Parathyroid adenoma (tissue), 2 donors: ENCODE results near the gene CPA2.
"Not testable (repeated sequence)": the region's sequence is repeated elsewhere in the genome, so short reads cannot be mapped to it uniquely, and the experiment has no call there.

Experiments
- H2AFZ ChIP-seq: fragments of 300-600 bp; sonication (generic); one replicate; pipeline ENCODE4 v1.7.0; 2017; ENCODE audit warnings: antibody characterized with exemption, mild to moderate bottlenecking
- H3K27ac ChIP-seq: fragments of 300-600 bp; sonication (generic); one replicate; pipeline ENCODE4 v1.7.0; 2017
- H3K27me3 ChIP-seq: fragments of 300-600 bp; sonication (generic); one replicate; pipeline ENCODE4 v1.7.0; 2017; ENCODE audit warnings: low read length; ENCODE audit not compliant: control insufficient read depth, insufficient read depth
- H3K36me3 ChIP-seq: fragments of 300-600 bp; sonication (generic); one replicate; pipeline ENCODE4 v1.7.0; 2017; ENCODE audit warnings: low read length; ENCODE audit not compliant: control insufficient read depth, insufficient read depth
- H3K4me1 ChIP-seq: fragments of 300-600 bp; sonication (generic); one replicate; pipeline ENCODE4 v1.7.0; 2017; ENCODE audit warnings: control low read depth
- H3K4me2 ChIP-seq: fragments of 300-600 bp; sonication (generic); one replicate; pipeline ENCODE4 v1.7.0; 2017; ENCODE audit warnings: low read length
- H3K4me3 ChIP-seq: fragments of 300-600 bp; sonication (generic); one replicate; pipeline ENCODE4 v1.7.0; 2017; ENCODE audit warnings: low read depth, low read length
- H3K79me2 ChIP-seq: fragments of 300-600 bp; sonication (generic); one replicate; pipeline ENCODE4 v1.7.0; 2017; ENCODE audit warnings: control low read depth
- H3K9ac ChIP-seq: fragments of 300-600 bp; sonication (generic); one replicate; pipeline ENCODE4 v1.7.0; 2017; ENCODE audit warnings: mild to moderate bottlenecking
- H3K9me3 ChIP-seq: fragments of 300-600 bp; sonication (generic); one replicate; pipeline ENCODE4 v1.7.0; 2017; ENCODE audit warnings: low read length; ENCODE audit not compliant: control insufficient read depth
- TF ChIP-seq, protein P1 (sequence below): fragments of 300-600 bp; sonication (generic); IDR thresholded peaks from one replicate; pipeline ENCODE4 v1.7.0; 2017; ENCODE audit warnings: antibody characterized with exemption, mild to moderate bottlenecking
- donor health status: primary hyperparathyroidism.

The CPA2 gene

DNA sequence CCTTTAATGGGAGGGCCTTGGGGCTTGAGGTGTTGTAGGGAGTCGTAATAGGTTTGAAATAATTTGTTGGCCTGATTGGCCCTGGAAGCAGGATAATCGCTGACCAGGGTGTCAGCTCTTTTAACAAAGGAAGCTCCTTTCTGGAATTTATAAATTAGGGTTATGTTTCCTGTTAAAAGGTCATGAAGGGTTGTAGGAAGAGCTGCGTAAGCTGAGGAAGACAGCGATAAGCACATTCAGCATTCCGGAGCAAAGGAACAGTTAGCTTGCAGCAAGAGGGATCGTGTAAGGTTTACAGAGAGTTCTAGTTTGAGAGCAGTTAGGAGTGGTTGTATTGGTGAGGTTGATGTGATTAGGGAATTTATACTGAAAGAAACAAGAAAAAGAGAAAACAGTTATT is 47.6 kb downstream of the CPA2 start:
- H3K4me1 ChIP-seq: no peaks in the 10 kb centered on the region
- no peak overlapping the region for H3K4me2 ChIP-seq
- H3K9me3 ChIP-seq: no peaks in the 10 kb centered on the region
- no peak overlapping the region for H3K4me3 ChIP-seq
- no peak overlapping the region for H3K27ac ChIP-seq
- H3K9ac ChIP-seq: no peak overlapping the region
- H2AFZ ChIP-seq: no peak overlapping the region
- no peaks in the 10 kb centered on the region for H3K79me2 ChIP-seq
- H3K27me3 ChIP-seq: no peaks in the 10 kb centered on the region
- no peaks in the 10 kb centered on the region for H3K36me3 ChIP-seq
- TF ChIP-seq, protein P1, sequence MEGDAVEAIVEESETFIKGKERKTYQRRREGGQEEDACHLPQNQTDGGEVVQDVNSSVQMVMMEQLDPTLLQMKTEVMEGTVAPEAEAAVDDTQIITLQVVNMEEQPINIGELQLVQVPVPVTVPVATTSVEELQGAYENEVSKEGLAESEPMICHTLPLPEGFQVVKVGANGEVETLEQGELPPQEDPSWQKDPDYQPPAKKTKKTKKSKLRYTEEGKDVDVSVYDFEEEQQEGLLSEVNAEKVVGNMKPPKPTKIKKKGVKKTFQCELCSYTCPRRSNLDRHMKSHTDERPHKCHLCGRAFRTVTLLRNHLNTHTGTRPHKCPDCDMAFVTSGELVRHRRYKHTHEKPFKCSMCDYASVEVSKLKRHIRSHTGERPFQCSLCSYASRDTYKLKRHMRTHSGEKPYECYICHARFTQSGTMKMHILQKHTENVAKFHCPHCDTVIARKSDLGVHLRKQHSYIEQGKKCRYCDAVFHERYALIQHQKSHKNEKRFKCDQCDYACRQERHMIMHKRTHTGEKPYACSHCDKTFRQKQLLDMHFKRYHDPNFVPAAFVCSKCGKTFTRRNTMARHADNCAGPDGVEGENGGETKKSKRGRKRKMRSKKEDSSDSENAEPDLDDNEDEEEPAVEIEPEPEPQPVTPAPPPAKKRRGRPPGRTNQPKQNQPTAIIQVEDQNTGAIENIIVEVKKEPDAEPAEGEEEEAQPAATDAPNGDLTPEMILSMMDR: no peak

GRCh38 chr7:130319541-130319940 is 52.9 kb downstream of the CPA2 start:
- Histone ChIP-seq H3K9ac (no peak overlapping the region), H3K9me3 (no peaks in the 10 kb centered on the region), H3K79me2 (no peaks in the 10 kb centered on the region), H3K27me3 (no peaks in the 10 kb centered on the region), H3K4me1 (no peaks in the 10 kb centered on the region), H3K4me3 (no peak overlapping the region), H3K27ac (no peak overlapping the region), H3K36me3 (no peaks in the 10 kb centered on the region), H2AFZ (no peak overlapping the region), H3K4me2 (no peak overlapping the region)
- TF ChIP-seq, protein P1: no peak

DNA sequence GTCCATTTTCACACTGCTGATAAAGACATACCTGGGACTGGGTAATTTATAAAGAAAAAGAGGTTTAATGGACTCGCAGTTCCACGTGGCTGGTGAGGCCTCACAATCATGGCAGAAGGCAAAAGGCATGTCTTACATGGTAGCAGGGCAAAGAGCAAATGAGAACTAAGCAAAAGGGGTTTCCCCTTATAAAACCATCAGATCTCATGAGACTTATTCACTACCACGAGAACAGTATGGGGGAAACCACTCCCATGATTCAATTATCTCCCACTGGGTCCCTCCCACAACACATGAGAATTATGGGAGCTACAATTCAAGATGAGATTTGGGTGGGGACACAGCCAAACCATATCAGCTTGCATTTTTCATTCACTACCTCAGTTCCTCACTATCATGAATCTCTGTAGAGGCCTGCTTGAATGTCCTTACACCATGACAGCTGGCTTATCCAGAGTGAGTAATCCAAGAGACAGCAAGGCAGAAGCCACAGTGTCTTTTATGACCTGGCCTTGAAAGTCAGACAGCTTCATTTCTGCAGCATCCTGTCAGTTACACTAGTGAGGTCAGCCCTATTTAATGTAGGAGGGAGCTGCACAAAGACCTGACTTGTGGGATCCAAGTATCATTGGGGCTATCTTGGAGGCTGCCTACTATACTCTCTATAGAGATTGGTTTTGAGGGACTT is 55.0 kb downstream of the CPA2 start:
- not testable (repeated sequence) for H3K4me2 ChIP-seq, H3K4me1 ChIP-seq, H3K9me3 ChIP-seq, H2AFZ ChIP-seq, H3K36me3 ChIP-seq, H3K9ac ChIP-seq, H3K4me3 ChIP-seq, H3K27me3 ChIP-seq, H3K79me2 ChIP-seq, H3K27ac ChIP-seq

DNA sequence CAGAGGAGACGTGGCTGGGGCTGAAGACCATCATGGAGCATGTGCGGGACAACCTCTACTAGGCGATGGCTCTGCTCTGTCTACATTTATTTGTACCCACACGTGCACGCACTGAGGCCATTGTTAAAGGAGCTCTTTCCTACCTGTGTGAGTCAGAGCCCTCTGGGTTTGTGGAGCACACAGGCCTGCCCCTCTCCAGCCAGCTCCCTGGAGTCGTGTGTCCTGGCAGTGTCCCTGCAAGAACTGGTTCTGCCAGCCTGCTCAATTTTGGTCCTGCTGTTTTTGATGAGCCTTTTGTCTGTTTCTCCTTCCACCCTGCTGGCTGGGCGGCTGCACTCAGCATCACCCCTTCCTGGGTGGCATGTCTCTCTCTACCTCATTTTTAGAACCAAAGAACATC is 56.0 kb downstream of the CPA2 start:
- no peaks in the 10 kb centered on the region for H3K79me2 ChIP-seq
- no peak overlapping the region for H2AFZ ChIP-seq
- no peak overlapping the region for H3K4me2 ChIP-seq
- no peak overlapping the region for H3K27ac ChIP-seq
- no peaks in the 10 kb centered on the region for H3K4me1 ChIP-seq
- no peaks in the 10 kb centered on the region for H3K9me3 ChIP-seq
- no peaks in the 10 kb centered on the region for H3K36me3 ChIP-seq
- no peak overlapping the region for H3K4me3 ChIP-seq
- H3K9ac ChIP-seq: no peak overlapping the region
- no peaks in the 10 kb centered on the region for H3K27me3 ChIP-seq
- TF ChIP-seq, protein P1: no peak

GRCh38 chr7:130324306-130324943 is 57.8 kb downstream of the CPA2 start:
- TF ChIP-seq, protein P1: no peak
- no peak overlapping the region for H3K4me2 ChIP-seq
- no peak overlapping the region for H3K9ac ChIP-seq
- no peaks in the 10 kb centered on the region for H3K27me3 ChIP-seq
- H3K27ac ChIP-seq: no peak overlapping the region
- no peak overlapping the region for H3K4me3 ChIP-seq
- H3K36me3 ChIP-seq: no peaks in the 10 kb centered on the region
- H2AFZ ChIP-seq: no peak overlapping the region
- no peaks in the 10 kb centered on the region for H3K4me1 ChIP-seq
- H3K79me2 ChIP-seq: no peaks in the 10 kb centered on the region
- H3K9me3 ChIP-seq: no peaks in the 10 kb centered on the region
